Gastroesophageal sphincter (tissue), 4 donors: ENCODE data around the gene HYOU1. TPM values are rescaled to one million over a fixed set of nuclear protein-coding genes. Genes with fewer than 3 reads are reported as not detected.
A peak's percentile ranks its signal among the peaks of the same experiment; 100 is the strongest.

Experiments
- ATAC-seq: fragments of 150-250 bp; one replicate; pipeline ENCODE4 v1.9.1; 2016; ENCODE audit warnings: mild to moderate bottlenecking, moderate library complexity
- H3K27ac ChIP-seq, 4 donors: fragments of 200-600 bp; sonication (generic) in 3 of 4; 1 replicate in 3 of 4; 2 replicates in 1 of 4; pipeline ENCODE4 v1.5.1; 2016 to 2019
- H3K27me3 ChIP-seq: fragments of 200-600 bp; sonication (generic); one replicate; pipeline ENCODE4 v1.5.1; 2019
- H3K36me3 ChIP-seq, 2 donors: fragments of 200-600 bp; sonication (generic); one replicate each; pipeline ENCODE4 v1.5.1; 2019; ENCODE audit warnings: control low read depth in 1 of 2
- H3K4me1 ChIP-seq, 3 donors: fragments of 200-600 bp; sonication (generic); 1 replicate in 2 of 3; 2 replicates in 1 of 3; pipeline ENCODE4 v1.5.1; 2016 to 2019; ENCODE audit warnings: control low read depth in 2 of 3
- H3K4me3 ChIP-seq, 2 donors: fragments of 200-600 bp; sonication (generic); one replicate each; pipeline ENCODE4 v1.5.1; 2019; ENCODE audit warnings: mild to moderate bottlenecking in 1 of 2, moderate library complexity in 1 of 2
- H3K9me3 ChIP-seq, 3 donors: fragments of 200-600 bp; sonication (generic); one replicate each; pipeline ENCODE4 v1.5.1; 2017 to 2019; ENCODE audit warnings: control low read depth in 2 of 3
- EP300 ChIP-seq: sonication (generic); formaldehyde crosslinking; IDR thresholded peaks from one replicate; pipeline ENCODE4 v1.6.1; 2017; ENCODE audit warnings: antibody characterized with exemption, mild to moderate bottlenecking
- POLR2A ChIP-seq, 2 donors: fragments of 450-650 bp; IDR thresholded peaks; one replicate each; pipeline ENCODE4 v1.6.1; 2017; ENCODE audit warnings: antibody characterized with exemption in 2 of 2, mild to moderate bottlenecking in 2 of 2, moderate library complexity in 1 of 2
- POLR2AphosphoS5 ChIP-seq: sonication (generic); formaldehyde crosslinking; IDR thresholded peaks from one replicate; pipeline ENCODE4 v1.6.1; 2017; ENCODE audit warnings: antibody characterized with exemption
- WGBS, 2 donors: methylation state at CpG; one replicate each; pipeline ENCODE4 v1.1.5; 2018; ENCODE audit warnings: low coverage in 1 of 2; 5-methylcytosine and 5-hydroxymethylcytosine counted together
- total RNA-seq, 4 donors: library from RNA; depleted of rRNA; stranded (reverse); fragments of >200 nt; gene quantifications; one replicate each; pipeline ENCODE4 v1.1.0, GENCODE V29; 2016
- TF ChIP-seq, protein P1 (sequence below), 4 experiments: fragments of 200-600 bp in 2 of 4; fragments of 450-650 bp in 2 of 4; sonication (generic) in 1 of 4; IDR thresholded peaks; one replicate each; pipeline ENCODE4 v1.5.1; 2017 to 2019; ENCODE audit warnings: antibody characterized with exemption in 4 of 4, mild to moderate bottlenecking in 2 of 4, moderate library complexity in 2 of 4

Gene HYOU1
- total RNA-seq, 4 donors from 2014 or later = 37.8 to 63.0 (median 57.9) TPM

DNA sequence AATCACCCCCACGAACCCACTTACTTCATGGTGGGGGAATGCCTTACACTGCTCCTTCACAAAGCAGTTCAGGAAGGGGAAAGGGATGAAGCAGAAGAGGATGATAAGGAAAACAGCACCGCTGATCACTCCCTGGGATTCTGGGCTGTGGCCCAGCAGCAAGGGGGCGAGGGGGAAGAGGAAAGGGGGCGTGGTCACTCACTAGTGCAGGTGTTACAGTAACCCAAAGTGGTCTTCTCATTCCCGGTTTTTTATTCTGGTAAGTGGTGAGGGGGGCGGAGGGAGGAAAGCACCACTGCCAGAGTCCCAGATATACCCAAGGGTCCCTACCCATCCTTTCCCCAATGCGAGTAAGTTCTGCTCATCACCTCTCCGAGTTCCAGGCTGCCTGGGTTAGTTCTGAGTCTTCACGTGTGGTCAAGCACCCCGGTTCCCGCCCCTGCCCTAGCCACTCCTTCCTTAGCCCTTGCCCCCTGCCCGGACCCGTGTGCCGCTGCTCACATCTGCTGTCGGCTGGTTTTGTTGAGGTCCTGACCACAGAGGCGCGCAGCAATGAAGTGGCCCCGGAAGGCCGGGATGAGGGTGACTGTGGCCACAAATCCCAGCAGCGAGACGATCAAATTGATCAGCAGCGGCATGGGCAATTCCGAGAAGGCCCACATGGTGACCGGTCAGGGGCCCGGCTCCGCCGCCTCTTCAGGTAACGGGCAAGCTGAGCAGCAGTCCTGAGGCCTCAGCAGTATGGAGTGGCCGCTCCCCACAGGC is 44.2 kb upstream of the HYOU1 start:
- TF ChIP-seq EP300 (no peak), POLR2AphosphoS5 (no peak), POLR2A (IDR thresholded peaks at IDR 0.05) (no peak)
- TF ChIP-seq, protein P1, sequence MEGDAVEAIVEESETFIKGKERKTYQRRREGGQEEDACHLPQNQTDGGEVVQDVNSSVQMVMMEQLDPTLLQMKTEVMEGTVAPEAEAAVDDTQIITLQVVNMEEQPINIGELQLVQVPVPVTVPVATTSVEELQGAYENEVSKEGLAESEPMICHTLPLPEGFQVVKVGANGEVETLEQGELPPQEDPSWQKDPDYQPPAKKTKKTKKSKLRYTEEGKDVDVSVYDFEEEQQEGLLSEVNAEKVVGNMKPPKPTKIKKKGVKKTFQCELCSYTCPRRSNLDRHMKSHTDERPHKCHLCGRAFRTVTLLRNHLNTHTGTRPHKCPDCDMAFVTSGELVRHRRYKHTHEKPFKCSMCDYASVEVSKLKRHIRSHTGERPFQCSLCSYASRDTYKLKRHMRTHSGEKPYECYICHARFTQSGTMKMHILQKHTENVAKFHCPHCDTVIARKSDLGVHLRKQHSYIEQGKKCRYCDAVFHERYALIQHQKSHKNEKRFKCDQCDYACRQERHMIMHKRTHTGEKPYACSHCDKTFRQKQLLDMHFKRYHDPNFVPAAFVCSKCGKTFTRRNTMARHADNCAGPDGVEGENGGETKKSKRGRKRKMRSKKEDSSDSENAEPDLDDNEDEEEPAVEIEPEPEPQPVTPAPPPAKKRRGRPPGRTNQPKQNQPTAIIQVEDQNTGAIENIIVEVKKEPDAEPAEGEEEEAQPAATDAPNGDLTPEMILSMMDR (IDR thresholded peaks at IDR 0.05) = no peak
- Histone ChIP-seq H3K27me3 (no peaks in the 10 kb centered on the region), H3K36me3 (peaks cover 0 to 28% of the 10 kb centered on the region in 2 donors), H3K9me3 (no peaks in the 10 kb centered on the region), H3K4me1 (peaks cover 3 to 37% (median 19%) of the 10 kb centered on the region in 3 donors), H3K27ac (peak overlapping the region; percentile 93 to 98 (median 95)), H3K4me3 (peak overlapping the region; percentile 74 to 86)
- ATAC-seq = no peak
- WGBS, 2 donors = 5 to 10% methylated on average over 4 to 7 of the region's 29 CpGs

DNA sequence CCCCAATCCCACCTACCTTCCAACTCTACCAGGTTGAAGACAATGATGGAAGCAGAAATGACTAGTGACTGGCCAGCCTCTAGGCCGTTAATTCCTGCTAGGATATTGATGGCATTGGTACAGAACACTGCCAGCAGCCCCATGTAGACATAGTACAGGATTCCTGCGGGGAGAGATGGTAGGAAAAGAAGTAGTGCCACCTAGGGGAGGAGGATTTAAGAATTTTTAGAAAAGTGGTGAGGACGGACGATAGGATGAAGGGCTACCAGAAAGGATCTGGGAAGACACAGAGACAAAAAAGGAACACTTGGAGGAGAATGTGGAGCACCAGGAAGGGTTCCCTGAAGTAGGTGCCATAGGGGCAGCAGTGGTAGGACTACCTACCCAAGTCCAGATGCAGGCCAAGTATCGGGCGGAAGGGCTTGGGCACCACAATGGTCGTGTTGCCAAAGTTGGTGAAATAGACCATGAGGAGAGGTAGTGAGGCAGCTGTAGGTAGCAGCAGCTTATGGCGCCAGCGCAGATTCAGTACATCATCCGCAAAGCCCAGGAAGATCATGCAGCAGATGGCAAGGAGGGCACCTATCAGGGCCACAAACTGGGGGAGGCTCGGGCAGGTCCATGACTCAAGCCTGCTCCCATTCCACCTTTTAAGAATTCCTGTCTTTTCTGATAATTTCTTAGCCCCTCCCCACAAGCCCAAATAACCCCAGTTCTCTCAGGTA is 43.4 kb upstream of the HYOU1 start:
- Histone ChIP-seq H3K27me3 (no peaks in the 10 kb centered on the region), H3K27ac (no peak overlapping the region), H3K36me3 (peaks cover 0 to 28% of the 10 kb centered on the region in 2 donors), H3K9me3 (no peaks in the 10 kb centered on the region), H3K4me1 (peaks cover 3 to 37% (median 22%) of the 10 kb centered on the region in 3 donors), H3K4me3 (peak overlapping the region; percentile 74 to 86)
- 32 to 39% methylated on average over 10 of the region's 11 CpGs for WGBS, 2 donors
- TF ChIP-seq, protein P1 (IDR thresholded peaks at IDR 0.05) = peak in 1 of 4 experiments; percentile 20
- no peak for TF ChIP-seq POLR2AphosphoS5
- no peak for ATAC-seq

DNA sequence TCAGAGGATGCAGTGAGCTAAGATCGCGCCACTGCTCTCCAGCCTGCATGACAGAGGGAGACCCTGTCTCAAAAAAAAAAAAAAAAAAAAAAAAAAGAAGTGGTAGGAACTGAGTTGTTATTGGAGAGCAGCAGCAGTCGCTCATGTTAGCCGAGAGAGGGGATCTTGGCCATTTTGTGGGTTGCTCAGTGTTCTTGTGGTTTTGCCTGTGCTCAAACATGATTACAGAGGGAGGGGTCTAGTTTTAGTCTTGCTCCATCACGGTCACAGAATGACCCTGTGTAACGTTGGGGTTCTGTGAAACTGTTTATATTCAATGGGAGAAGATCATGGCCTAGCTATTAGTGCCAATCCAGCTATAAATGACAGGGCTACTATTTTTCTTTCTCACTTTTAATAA is 42.7 kb upstream of the HYOU1 start:
- ATAC-seq = no peak
- Histone ChIP-seq H3K9me3 (no peaks in the 10 kb centered on the region), H3K27ac (no peak overlapping the region), H3K4me3 (no peak overlapping the region), H3K27me3 (no peaks in the 10 kb centered on the region), H3K36me3 (peaks cover 0 to 28% of the 10 kb centered on the region in 2 donors), H3K4me1 (peaks cover 3 to 37% (median 22%) of the 10 kb centered on the region in 3 donors)
- WGBS, 2 donors = 71 to 79% methylated on average over 4 to 6 of the region's 6 CpGs
- TF ChIP-seq, protein P1 (IDR thresholded peaks at IDR 0.05) = no peak
- TF ChIP-seq EP300 (no peak), POLR2A (IDR thresholded peaks at IDR 0.05) (no peak), POLR2AphosphoS5 (no peak)

DNA sequence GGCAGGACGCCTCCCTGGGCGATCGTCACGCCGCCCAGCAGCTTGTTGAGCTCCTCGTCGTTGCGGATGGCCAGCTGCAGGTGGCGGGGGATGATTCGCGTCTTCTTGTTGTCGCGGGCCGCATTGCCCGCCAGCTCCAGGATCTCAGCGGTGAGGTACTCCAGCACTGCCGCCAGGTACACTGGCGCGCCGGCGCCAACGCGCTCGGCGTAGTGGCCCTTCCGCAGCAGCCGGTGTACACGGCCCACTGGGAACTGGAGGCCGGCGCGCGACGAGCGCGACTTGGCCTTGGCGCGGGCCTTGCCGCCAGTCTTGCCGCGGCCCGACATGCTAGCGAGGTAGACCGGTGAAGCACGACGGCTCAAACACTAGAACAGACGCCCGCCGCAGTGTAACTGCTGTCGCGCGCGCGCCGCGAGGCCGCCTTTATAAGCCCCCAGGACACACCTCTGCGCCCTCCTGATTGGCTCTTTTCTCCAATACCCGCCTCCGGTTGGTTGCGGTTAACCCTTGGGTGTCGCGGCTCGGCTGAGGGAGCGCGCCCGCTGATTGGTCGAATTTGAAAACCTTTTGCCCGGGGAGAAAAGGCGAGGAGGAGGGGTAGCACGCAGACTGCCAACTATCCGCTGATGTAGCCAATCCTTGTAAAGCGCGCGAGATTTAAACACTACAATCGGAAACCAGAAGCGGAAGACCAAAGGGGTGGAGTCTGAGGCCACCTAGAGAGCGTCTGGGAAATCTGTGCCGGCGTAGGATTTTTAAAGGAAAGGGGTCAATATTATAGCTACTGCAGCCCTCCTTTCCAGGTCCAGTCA is 38.3 kb upstream of the HYOU1 start:
- Histone ChIP-seq H3K9me3 (no peaks in the 10 kb centered on the region), H3K27me3 (no peaks in the 10 kb centered on the region), H3K36me3 (peaks cover 0 to 35% of the 10 kb centered on the region in 2 donors), H3K4me1 (peaks cover 0 to 35% (median 24%) of the 10 kb centered on the region in 3 donors), H3K4me3 (peak overlapping the region; percentile 60 to 86), H3K27ac (peak overlapping the region; percentile 79 to 99 (median 96))
- WGBS, 2 donors = 0% methylated on average over 8 to 12 of the region's 79 CpGs
- peak; percentile 96 for ATAC-seq
- TF ChIP-seq, protein P1 (IDR thresholded peaks at IDR 0.05) = peak in 2 of 4 experiments; percentile 20 to 22
- TF ChIP-seq POLR2A (IDR thresholded peaks at IDR 0.05) (peak; percentile 98 to 99), POLR2AphosphoS5 (peak; percentile 99), EP300 (no peak)
